GM18909 (cell line): ENCODE data around the gene PPP3CA.
A peak's percentile ranks its signal among the peaks of the same experiment; 100 is the strongest.

Experiments used
- ATAC-seq: cut with Tn5 transposase; IDR thresholded peaks from one replicate; pipeline ENCODE4 v1.9.1; 2021; ENCODE audit warnings: mild to moderate bottlenecking; ENCODE audit not compliant: unreplicated experiment, poor library complexity

PPP3CA gene

DNA sequence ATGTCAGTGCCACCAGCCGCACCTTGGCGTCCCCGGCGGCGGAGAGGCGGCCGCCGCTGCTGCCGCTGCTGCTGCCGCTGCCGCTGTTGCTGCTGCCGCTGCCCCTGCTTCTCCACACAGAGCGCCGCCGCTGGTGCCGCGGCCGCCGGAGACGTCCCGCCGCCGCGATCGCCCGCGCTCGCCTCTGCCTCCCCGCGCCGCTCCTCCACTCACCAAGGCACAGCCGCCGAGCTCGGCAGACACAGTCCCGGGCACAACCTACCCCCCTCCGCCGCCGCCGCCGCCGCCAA lies at the start of gene PPP3CA:
Gene PPP3CA, minus strand, starts transcription at position 260 of the 290 bp plus-strand sequence.
- ATAC-seq, result peak; percentile 15

DNA sequence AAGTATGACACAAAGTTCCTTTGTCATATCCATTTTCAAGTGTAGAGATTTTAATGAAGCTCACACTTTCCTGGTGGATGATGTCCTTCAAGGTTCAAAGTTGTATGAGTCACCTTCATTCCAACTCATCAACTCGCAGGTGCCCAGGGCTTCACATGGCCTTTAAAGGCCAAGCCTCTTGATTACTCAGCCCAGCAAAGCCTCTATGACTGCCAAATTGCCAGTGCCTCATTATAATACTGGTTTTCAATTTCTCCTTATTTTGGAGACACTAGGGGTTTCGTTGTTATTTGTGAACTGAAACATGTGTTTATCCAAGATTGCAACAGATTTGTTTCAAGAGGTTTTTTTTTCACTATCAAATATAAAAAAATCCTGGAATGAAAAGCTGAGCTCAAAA lies 45.9 kb upstream of the PPP3CA start:
- no peak for ATAC-seq

DNA sequence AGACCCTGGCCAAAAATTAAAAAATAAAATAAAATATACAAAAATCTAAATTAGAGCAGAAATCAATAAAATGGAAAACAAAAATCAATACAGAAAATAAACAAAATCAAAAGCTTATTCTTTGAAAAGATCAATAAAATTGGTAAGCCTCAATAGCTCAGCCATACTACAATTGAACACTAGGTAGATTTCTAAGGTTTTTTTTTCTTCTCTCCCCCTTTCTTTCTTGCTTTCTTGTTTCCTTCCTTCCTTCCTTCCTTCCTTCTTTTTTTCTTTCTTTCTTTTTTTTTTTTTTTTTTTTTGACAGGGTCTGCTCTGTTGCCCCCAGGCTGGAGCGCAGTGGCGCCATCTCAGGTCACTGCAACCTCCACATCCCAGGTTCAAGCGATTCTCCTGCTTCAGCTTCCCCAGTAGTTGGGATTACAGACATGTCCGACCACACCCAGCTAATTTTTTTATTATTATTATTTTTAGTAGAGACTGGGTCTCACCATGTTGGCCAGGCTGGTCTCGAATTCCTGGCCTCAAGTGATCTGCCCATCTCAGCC lies 23.4 kb upstream of the PPP3CA start:
- ATAC-seq, result no peak

DNA sequence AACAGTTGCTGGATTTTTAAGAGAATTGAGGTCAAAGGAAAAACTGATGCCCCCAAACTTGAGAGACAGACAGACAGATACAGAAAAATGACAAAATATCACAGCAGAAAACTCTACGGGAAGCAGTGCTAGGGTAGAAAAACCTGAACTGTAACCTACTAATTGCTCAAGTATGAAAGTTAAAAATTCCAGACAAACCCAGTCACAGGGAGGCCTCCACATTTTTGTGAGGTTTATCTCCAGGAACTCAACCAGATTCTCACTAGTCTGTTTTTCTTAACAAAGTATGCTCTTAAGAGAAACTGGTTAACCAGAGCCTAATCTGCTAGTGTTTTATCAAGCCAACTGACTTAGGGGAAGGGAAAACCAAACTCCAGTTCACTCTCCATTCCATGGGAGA lies 19.9 kb upstream of the PPP3CA start:
- no peak for ATAC-seq

DNA sequence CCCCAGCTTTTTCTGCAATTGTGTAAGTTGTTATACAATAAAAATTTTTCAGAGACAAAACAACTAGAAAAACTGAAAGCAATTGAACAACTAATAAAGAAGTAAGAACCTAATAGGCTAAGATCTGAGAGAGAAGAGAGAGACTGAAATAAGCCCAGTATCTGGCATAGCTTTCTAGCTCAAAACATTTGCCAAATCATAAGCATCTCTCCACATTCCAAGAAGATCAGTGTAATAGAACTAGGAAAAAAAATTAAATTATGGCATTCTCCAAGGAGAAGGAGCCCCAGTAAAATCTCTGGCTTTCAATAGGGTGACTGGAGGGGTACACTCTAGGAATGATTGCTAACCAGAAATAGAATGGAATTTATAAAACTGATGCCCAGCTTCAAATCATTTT lies 19.0 kb upstream of the PPP3CA start:
- no peak for ATAC-seq

DNA sequence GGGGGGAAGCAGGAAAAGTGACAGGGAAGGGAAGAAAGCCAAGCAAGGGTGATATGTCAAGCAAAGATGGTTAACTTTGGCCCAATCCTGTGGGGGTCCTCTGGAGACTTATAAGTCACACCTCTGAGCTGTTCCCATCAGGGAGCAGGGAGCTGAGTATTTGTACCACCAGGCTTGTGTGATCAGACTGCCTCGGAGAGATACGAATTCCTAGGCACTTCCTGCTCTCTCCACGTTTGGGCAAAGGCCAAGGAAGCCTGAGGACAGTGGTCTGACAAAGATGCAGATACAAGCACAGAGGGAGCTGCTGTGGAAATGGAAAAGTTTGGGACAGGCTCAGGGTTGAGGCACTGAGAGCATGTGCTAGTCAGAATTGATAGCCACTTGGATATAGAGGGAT lies 10.4 kb upstream of the PPP3CA start:
- no peak for ATAC-seq

DNA sequence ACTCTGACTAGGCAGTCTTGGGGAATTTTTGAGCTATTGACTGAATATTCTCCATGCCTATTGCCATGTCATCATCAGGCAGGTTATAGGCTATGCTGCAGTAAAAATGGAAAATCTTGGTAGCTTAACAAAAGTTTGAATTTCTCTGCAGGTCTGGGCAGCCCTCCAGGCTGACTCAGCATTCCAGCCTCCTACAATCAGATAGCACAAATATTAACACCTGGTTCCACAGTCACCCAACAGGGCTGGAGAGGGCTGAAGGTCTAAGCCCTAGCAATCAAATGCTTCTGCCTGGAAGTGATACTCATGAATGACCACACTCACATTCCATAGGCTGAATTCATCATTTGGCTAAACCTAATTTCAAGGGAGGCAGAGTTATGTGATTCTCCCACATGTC lies 9.6 kb upstream of the PPP3CA start:
- no peak for ATAC-seq

DNA sequence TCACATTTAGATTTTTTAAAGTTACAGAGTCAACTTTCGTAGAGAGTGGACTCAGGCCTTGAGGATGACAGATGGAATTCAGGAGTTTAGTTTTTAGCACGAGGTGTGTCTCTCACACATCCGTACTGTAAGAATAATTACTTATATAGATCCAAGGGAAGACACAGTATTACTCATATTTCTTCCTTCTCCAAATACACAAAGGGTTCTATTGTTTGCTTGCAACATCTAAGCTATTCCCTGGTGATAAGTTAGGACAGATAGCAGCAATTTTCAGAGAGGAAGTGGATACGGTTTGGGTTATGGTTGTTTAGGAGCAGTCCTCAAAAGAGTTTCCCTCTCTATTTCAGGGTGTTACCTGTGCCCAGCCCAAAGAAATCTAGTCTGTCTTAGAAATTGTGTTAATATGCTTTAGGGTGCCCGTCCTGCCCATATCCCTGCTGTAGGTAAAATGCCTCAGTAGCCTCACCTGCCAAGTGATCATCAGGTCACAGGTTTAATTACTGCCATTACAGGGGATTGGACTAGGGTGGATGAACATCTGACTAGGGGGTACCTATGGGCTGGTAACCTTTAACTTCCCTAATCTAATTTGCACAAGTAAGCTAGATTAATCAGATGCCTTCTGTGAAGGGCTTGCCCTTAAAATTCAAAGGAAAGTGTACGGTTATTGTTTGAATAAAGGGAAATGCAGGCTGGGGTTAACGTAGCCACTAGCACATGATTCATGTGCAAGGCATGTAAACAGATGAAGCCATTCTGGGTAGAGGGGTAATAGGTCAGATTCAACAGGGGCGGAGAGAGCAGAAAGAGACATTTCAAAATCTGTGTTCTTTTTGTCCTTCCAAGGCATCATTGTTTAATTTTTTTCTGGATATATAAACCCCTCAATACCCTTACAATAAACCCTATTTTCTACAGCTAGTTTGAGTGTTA lies 8.7 kb upstream of the PPP3CA start:
- ATAC-seq, result no peak

DNA sequence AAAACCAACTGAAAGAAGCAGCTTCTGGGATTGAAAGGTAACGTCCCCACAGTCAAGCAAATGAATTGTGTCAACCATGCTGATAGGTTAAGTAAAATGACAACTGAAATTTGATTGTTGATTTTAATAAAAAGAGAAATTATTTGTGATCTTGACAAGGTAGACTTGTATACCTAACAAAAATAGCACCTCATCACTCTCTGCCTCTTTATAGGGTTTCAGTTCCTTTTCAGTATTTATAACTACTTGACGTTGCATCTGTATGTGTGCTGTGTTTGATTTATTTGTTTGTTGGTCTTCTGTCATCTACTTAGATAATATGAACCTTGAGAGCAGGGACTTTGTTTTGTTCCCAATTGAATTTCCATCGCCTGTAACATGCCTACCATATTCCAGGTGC lies 7.9 kb upstream of the PPP3CA start:
- ATAC-seq, result peak; percentile 98

DNA sequence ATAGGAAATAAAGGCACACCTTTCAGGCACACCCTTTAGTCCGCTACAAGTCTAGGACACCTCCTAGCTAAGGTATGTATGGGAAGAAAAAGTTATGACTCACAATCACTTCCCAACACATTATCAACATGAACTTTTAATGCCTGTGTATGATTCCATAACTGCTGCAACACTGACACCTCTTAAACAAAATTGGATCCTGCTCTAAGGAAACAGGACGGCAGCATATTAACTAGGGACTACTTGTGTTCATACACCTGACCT lies 2.4 kb upstream of the PPP3CA start:
- no peak for ATAC-seq

DNA sequence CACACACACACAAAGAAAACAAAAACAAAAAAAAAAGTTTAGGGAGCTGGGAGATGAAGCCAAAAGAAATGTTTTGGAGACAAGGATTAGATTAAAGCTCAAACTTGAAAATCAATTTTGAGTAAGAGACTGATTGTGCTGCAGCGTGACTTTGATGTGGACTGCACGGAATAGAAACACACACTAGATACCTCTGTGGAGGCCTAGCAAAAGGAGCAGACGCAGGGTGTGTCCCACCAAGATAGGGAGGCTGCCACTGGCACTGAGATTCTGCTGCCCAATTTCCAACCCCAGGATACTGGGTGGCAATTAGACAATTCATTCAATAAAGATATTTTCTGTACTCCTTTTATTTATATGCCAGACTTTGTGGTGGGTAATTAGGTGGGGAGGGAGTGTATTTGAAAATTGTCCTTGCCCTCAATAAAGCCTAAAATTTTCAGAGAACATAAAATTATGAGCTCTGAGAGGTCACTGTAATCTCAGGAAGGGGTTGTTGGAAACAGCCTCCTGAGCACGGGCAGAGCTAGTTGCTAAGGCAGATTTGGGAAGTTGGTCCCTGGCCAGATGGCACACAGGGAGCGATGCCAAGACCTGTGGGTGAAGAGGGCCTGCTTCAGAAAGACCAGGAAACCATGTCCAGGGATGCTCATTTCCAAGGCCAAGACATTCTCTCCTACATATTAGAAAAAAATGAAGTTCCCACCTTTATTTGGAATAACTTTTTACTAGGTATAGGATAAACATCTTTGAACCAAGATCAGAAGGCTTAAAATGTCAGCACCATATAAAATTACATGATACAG lies 1.9 kb upstream of the PPP3CA start:
- ATAC-seq, result no peak

DNA sequence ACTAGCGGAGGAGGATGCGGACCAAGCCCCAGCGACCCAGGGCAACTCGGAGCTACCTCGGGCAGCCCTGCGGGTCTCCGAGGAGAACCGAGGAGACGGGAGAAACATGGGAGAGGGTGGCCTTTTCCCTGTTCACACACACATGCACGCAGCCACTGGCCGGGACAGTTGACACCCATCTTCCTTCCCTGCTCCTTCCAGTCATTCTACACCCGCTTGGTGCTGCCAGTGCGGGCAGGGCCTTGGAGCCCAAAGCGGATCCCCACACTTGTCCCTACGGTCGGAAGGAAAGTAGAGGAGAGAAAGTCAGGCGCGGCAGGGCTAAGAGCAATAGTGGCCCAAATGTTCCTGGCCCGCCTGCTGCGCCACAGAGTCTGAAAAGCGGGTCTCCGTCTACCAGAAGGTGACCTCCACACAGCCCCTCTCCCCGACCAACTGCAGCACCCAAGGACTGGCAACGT lies 1.1 kb upstream of the PPP3CA start:
- ATAC-seq, result no peak

DNA sequence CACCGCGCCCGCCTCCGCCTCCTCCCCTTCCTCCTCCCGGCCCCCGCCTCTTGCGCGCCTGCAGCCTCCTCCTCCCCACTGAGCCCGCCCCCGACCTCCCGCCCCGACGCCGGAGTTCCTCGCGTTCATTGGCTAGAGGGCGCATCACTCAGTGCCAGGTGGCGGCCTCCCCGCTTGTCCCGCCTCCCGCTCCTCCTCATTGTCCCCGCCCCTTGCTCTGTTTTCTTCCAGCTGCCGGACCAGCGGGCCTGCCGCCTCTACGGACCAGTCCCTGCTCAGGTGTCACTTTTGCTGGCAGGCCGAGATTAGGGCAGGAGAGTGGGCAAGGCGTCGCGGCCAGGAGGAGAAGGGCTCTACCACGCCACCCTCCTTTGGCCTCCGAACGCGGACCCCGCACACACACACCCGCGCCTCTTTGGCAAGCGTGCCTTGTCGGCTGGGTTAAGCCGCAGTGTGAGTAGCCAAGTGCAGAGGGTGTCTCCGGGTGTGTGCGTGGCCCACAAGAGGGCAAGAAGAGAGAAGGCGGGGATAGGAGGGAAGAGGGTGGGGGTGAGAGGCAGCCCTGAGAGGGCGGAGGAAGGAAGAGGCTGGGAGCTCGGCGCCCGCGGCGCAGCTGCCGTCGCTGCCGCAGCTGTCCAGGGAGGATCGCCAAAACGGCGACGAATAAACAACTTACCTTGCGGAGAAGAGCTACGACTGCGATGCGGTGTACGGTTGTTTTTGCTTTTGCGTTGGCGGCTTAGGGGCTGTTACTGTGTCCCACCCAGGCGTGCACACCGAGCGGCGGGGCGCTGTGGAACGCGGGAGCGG lies 436 bp upstream of the PPP3CA start:
- ATAC-seq, result peak; percentile 80

DNA sequence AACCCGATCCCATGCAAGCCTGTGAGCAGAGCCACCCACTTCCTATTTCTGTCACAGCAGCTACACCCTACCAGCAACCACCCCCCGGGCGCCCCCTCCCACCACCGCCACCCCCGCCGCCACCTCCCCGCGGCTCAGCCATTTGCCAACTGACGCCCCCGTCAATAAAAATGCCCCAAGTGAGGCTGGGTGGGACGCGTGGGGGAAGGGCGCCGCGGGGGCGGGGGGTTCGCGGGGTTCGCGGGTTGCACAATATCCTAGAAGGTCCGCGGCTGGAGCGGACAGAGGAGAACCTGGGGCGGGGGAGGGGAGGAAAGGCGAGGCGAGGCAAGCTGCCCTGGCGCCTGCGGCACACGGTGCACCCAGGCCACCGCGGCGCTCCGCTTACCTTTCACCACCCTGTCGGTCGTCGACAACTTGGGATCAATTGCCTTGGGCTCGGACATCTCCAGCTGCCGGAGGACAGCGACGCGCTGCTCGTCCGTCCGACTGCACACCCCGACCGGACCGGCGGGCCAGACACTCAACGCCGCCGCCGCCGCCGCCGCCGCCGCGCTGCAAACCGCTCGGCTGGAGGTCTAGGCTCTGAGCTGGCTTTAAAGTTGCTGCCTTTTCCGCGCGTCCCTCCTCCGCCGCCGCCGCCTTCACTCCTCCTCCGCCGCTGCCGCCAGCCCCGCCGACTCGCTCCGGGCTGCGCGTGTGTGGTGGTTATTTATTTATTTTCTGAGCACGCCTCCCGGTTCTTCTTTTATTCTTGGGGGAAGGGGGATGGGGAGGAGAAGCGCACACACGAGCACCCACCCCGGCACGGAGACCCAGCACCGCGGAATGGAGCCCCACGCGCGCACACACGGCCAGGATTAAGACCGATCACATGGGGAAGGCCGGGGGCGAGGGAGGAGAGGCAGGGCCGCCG lies 717 bp downstream of the PPP3CA start:
- peak; percentile 9 for ATAC-seq

DNA sequence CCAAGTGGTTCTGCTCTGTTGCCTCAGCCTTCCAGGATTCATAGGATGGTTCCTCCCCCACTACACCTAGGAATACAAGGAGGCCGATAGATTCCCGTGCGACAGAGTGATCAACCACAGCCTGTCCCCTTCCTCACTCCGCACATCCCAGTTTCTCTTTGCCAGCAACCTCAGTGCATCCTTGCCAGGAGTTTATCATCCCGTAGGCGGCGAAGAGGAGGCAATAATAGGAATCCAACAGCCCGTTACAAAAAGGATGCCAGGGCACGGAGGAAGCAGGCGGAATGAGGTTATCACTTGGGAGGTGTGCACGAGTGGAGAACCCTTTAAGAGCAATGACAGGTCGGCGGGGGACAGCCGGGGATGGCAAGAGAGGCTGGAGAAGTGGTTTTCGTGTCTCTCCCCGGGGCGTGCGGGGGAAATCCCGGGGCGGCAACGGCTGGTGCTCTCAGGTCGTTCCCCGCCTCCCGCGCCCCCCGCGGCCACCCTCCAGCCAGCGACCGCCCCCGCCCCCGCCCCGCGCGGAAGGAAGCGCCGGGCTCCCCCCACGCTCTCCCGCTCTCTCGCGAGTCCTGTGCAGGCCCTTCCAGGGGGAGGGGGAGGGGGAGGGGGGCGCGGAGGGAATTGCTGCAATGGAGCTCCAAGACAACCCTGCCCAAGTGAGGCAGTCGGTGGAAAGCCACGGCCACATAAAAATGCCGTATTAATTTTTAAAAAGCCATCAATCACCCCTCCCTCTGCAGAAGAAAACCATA lies 1.6 kb downstream of the PPP3CA start:
- peak; percentile 11 for ATAC-seq

DNA sequence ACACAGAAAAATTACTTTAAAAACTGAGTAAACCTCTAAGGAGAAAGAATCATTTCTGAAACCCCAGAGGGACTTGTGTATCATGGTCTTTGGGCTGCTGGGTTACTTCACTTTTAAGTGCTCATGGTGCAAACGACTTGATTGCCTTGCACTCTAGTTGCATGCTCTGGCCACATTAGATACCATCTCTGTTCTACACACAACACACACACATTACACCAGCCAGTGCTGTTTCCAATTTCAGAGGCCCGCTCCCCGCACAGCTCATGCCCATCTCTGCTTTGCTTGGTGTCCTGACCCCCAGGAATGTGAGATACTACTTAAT lies 2.1 kb downstream of the PPP3CA start:
- ATAC-seq, result no peak

DNA sequence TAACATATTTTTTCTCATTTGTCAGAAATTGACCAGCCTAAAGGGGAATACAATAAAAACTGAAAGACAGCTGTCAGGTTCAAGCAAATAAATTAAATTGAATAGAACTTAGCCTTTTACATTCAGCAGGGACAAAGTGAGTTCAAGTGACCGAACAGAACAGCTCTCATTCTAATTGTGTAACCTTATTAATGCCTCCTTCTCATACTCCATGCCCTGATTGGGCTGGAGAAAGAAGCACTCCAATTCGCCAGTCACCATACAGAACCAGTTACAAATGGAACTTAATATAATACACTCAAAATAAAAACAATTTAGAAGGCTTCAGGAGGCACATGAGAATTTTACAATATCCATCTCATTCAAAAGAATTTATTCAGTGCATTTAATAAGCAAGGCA lies 8.0 kb downstream of the PPP3CA start:
- ATAC-seq, result no peak

DNA sequence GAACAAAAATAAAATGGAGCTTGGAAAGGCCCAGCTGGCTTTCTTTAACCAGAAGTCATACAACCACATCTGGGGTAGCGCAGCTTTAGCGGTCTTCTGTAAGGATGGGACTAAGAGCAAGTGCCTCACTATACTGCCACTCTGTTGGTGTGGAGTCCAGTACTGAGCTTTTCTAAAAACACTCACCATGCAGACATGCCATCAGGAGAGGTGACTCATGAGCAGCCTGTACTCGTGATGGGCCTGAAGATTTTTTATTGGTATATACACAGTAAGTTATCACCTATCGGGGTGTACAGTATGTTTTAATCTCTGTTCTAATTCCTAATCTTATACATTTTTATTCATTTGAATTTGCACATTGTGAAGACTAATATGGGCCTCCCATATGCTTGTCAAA lies 9.6 kb downstream of the PPP3CA start:
- ATAC-seq, result no peak

DNA sequence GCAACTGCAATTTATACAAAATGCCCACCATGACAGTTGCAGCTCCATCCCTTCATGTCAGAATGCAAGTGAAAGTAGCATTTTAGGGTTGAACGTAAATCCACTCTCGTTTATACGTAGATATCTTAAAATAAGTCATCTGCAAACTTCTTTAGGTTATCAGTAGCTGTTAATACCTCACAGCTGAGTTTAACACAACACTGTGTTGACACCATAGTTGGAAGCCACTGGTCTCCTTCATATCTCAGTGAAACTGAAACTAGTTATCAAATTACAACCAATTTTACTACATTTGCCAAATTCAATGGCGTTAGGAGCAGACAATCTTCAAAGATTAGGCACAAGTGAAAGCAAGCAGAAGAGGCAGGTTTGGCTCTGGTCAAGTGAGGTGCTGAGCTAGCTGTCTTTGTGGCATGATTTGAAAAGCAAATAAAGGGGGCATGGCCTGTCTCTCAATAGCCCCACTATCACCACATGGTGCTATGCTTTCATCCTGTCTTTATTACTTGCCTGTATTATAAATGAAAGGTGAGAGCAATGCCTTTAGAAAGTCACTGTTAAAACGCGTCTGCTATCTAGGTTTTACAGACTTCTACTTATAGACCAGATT lies 12.3 kb downstream of the PPP3CA start:
- ATAC-seq, result peak; percentile 76
